GM23248 (cell line): ENCODE results near the gene RTEL1.

ENCODE experiments used
- EZH2 ChIP-seq: fragments of 200-600 bp; sonication (generic); IDR thresholded peaks from 2 replicates; pipeline ENCODE4 v1.6.1; 2018; ENCODE audit warnings: antibody characterized with exemption, mild to moderate bottlenecking; ENCODE audit not compliant: insufficient read depth, poor library complexity, severe bottlenecking
- EZH2phosphoT487 ChIP-seq: fragments of 200-600 bp; sonication (generic); IDR thresholded peaks from 2 replicates; pipeline ENCODE4 v1.6.1; 2018; ENCODE audit warnings: antibody characterized with exemption, moderate library complexity, mild to moderate bottlenecking, low read depth; ENCODE audit not compliant: insufficient read depth

DNA sequence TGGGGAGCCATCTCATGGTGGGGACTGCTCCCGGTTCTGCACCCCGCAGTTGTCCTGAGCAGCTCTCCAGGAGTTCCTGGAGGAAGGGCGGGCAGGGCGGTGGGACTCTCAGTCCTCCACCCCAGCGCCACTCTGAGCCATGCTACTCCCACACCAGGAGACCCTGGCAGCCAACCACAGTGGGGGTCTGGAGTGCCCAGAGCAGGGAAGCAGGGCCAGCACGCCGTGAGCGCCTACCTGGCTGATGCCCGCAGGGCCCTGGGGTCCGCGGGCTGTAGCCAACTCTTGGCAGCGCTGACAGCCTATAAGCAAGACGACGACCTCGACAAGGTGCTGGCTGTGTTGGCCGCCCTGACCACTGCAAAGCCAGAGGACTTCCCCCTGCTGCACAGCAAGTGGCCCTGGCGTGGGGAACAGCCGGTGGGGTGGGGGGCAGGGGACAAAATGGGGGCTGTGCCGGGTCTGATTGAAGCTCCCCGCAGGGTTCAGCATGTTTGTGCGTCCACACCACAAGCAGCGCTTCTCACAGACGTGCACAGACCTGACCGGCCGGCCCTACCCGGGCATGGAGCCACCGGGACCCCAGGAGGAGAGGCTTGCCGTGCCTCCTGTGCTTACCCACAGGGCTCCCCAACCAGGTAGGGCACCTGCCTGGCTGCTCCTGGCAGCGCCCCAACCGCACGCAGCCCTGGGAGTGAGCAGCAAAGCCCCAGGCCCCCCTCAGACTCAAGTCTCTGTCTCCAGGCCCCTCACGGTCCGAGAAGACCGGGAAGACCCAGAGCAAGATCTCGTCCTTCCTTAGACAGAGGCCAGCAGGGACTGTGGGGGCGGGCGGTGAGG lies 36.7 kb downstream of the RTEL1 start:
- no peak for TF ChIP-seq EZH2
- TF ChIP-seq EZH2phosphoT487 = no peak
